OCI-LY7 (cell line): ENCODE results near the gene NSUN7. TPM values are rescaled to one million over a fixed set of nuclear protein-coding genes. Genes with fewer than 3 reads are reported as not detected.

Experiments used
- BruUV-seq: library from RNA; stranded (reverse); fragments of 400-500 nt; replicated peaks from 2 replicates; lab custom pipeline; 2021; lab: Mats Ljungman, UMichigan
- CTCF ChIA-PET: fragments of 300-600 bp; sonication (Branson Sonifier 250); formaldehyde crosslinking; loops from one replicate; lab custom pipeline; 2022; ENCODE audit warnings: antibody characterized with exemption; ENCODE audit not compliant: unreplicated experiment; lab: Charles Lee
- POLR2A ChIA-PET: fragments of 300-600 bp; sonication (Branson Sonifier 250); formaldehyde crosslinking; loops from one replicate; lab custom pipeline; 2022; ENCODE audit warnings: antibody characterized with exemption; lab: Charles Lee
- DNase-seq: peaks from one replicate; pipeline ENCODE4 v3.0.0-alpha.2; 2015; ENCODE audit warnings: low spot score
- H2AFZ ChIP-seq: fragments of 200-600 bp; sonication (generic), shearing (Covaris generic); 2 replicates; pipeline ENCODE4 v1.6.1; 2014; ENCODE audit warnings: mild to moderate bottlenecking, antibody characterized with exemption, low read length, moderate library complexity
- H3K27ac ChIP-seq: fragments of 200-600 bp; sonication (generic); 2 replicates; pipeline ENCODE4 v1.5.1; 2014; ENCODE audit warnings: mixed run types, low read depth, mild to moderate bottlenecking, moderate library complexity, low read length, inconsistent platforms; ENCODE audit not compliant: poor library complexity, severe bottlenecking
- H3K36me3 ChIP-seq: fragments of 200-600 bp; sonication (generic); 2 replicates; pipeline ENCODE4 v1.6.1; 2014; ENCODE audit warnings: mild to moderate bottlenecking, antibody characterized with exemption, low read length, moderate library complexity, mixed read lengths; ENCODE audit not compliant: insufficient read depth
- H3K4me1 ChIP-seq: fragments of 200-600 bp; sonication (generic); 2 replicates; pipeline ENCODE4 v1.5.1; 2014; ENCODE audit warnings: mild to moderate bottlenecking, low read length; ENCODE audit not compliant: insufficient read depth, poor library complexity, severe bottlenecking
- H3K4me2 ChIP-seq: fragments of 200-600 bp; sonication (generic); 2 replicates; pipeline ENCODE4 v1.6.1; 2014; ENCODE audit warnings: mild to moderate bottlenecking, low read length
- H3K4me3 ChIP-seq: fragments of 200-600 bp; sonication (generic); 2 replicates; pipeline ENCODE4 v1.5.1; 2014; ENCODE audit warnings: mild to moderate bottlenecking, low read depth, low read length; ENCODE audit not compliant: poor library complexity, severe bottlenecking
- H3K79me2 ChIP-seq: fragments of 200-600 bp; sonication (generic); 2 replicates; pipeline ENCODE4 v1.6.1; 2016; ENCODE audit warnings: low read depth, mild to moderate bottlenecking, low read length, moderate library complexity, mixed read lengths; ENCODE audit not compliant: insufficient read depth
- H3K9me2 ChIP-seq: fragments of 200-600 bp; sonication (generic); 2 replicates; pipeline ENCODE4 v1.6.1; 2016; ENCODE audit warnings: mild to moderate bottlenecking, low read length, mixed read lengths; ENCODE audit not compliant: insufficient read depth
- H3K9me3 ChIP-seq: fragments of 200-600 bp; sonication (generic); 2 replicates; pipeline ENCODE4 v1.6.1; 2014; ENCODE audit warnings: mild to moderate bottlenecking, mixed run types, low read length, mixed read lengths
- H4K20me1 ChIP-seq: fragments of 200-600 bp; sonication (generic); 2 replicates; pipeline ENCODE4 v1.6.1; 2014; ENCODE audit warnings: mild to moderate bottlenecking, antibody characterized with exemption, low read length, moderate library complexity, mixed read lengths; ENCODE audit not compliant: insufficient read depth
- CTCF ChIP-seq: fragments of 200-600 bp; sonication (generic); conservative IDR thresholded peaks from 2 replicates; pipeline ENCODE4 v1.5.1; 2014; ENCODE audit warnings: mild to moderate bottlenecking, antibody characterized with exemption, low read length, moderate library complexity, mixed read lengths
- EZH2phosphoT487 ChIP-seq: fragments of 200-600 bp; sonication (generic); IDR thresholded peaks from 2 replicates; pipeline ENCODE4 v1.6.1; 2018; ENCODE audit warnings: low read depth, borderline replicate concordance, mild to moderate bottlenecking, mixed run types, antibody characterized with exemption, low read length, moderate library complexity, mixed read lengths
- intact Hi-C: fragments of 100-400 bp; cut with micrococcal nuclease; formaldehyde crosslinking; loops from one replicate; pipeline ENCODE4 v1.10.0; 2022; ENCODE audit not compliant: unreplicated experiment
- total RNA-seq, 2 experiments: library from RNA; depleted of rRNA in 1 of 2; stranded (reverse); fragments of >200 nt in 1 of 2; shearing (Covaris generic) in 1 of 2; gene quantifications; 2 replicates each; pipeline ENCODE4 v1.2.3, GENCODE V29; 2014 to 2022

Gene NSUN7
- total RNA-seq, 2 experiments from 2014 or later = 0.13 TPM; not detected in 1

- POLR2A ChIA-PET = no interaction called here
- Histone ChIP-seq H3K4me1 (no peaks in the 10 kb centered on the region), H3K4me2 (no peak overlapping the region), H3K9me2 (no peaks in the 10 kb centered on the region), H2AFZ (no peak overlapping the region), H3K36me3 (no peaks in the 10 kb centered on the region), H3K4me3 (no peak overlapping the region), H4K20me1 (no peaks in the 10 kb centered on the region), H3K9me3 (no peaks in the 10 kb centered on the region), H3K27ac (no peak overlapping the region), H3K79me2 (no peaks in the 10 kb centered on the region)
- DNase-seq = no peak
- no peak for TF ChIP-seq EZH2phosphoT487
- TF ChIP-seq CTCF = no peak
- no TSS peak for BruUV-seq
- CTCF ChIA-PET = no interaction called here
- intact Hi-C loops = no loop called here
These were observed 36.0 kb upstream of the NSUN7 start for GRCh38 chr4:40713798-40714197.

GRCh38 chr4:40718586-40718985, 31.2 kb upstream of the NSUN7 start:
- H3K36me3 ChIP-seq = no peaks in the 10 kb centered on the region
- no peak for TF ChIP-seq EZH2phosphoT487
- TF ChIP-seq CTCF = no peak
- no TSS peak for BruUV-seq
- H3K79me2 ChIP-seq = no peaks in the 10 kb centered on the region
- no peak overlapping the region for H3K4me3 ChIP-seq
- H3K9me3 ChIP-seq = no peaks in the 10 kb centered on the region
- H3K27ac ChIP-seq = no peak overlapping the region
- ChIA-PET CTCF (interaction anchor here (0.7 kb wide), 1 partner anchor 203 kb away, joined by 3 read pairs; no protein-coding TSS in a partner anchor), POLR2A (interaction anchor here (0.6 to 1.0 kb wide), 7 partner anchors 15 to 511 kb away, joined by 3 to 5 read pairs (median 3); no protein-coding TSS in a partner anchor)
- no peak overlapping the region for H2AFZ ChIP-seq
- no peaks in the 10 kb centered on the region for H4K20me1 ChIP-seq
- peaks cover 8% of the 10 kb centered on the region for H3K4me1 ChIP-seq
- no peak for DNase-seq
- H3K4me2 ChIP-seq = no peak overlapping the region
- intact Hi-C loops = loop anchor here (2.0 kb wide), 1 partner anchor 394 kb away; no protein-coding TSS in a partner anchor
- no peaks in the 10 kb centered on the region for H3K9me2 ChIP-seq

- ChIA-PET CTCF (interaction anchor here (0.7 kb wide), 1 partner anchor 204 kb away, joined by 3 read pairs; no protein-coding TSS in a partner anchor), POLR2A (interaction anchor here (0.6 to 1.8 kb wide), 8 partner anchors 13 to 511 kb away, joined by 3 to 5 read pairs (median 4); no protein-coding TSS in a partner anchor)
- BruUV-seq = no TSS peak
- DNase-seq = peak; percentile 71
- no peaks in the 10 kb centered on the region for H3K9me3 ChIP-seq
- no peak overlapping the region for H3K27ac ChIP-seq
- H3K79me2 ChIP-seq = no peaks in the 10 kb centered on the region
- TF ChIP-seq CTCF (peak; percentile 84), EZH2phosphoT487 (no peak)
- no peak overlapping the region for H2AFZ ChIP-seq
- intact Hi-C loops = loop anchor here (1.0 to 2.0 kb wide), 3 partner anchors 168 to 569 kb away; no protein-coding TSS in a partner anchor
- no peaks in the 10 kb centered on the region for H4K20me1 ChIP-seq
- no peak overlapping the region for H3K4me3 ChIP-seq
- no peaks in the 10 kb centered on the region for H3K36me3 ChIP-seq
- H3K4me2 ChIP-seq = no peak overlapping the region
- no peaks in the 10 kb centered on the region for H3K9me2 ChIP-seq
- peaks cover 8% of the 10 kb centered on the region for H3K4me1 ChIP-seq
These were observed 30.6 kb upstream of the NSUN7 start for GRCh38 chr4:40719008-40719623.
